Activated T-helper 1 cell treated with Interleukin-2 at 50 U/mL for 16 hours (primary cell): ENCODE results near the gene NEK5.
"Not testable (repeated sequence)": the region's sequence is repeated elsewhere in the genome, so short reads cannot be mapped to it uniquely, and the experiment has no call there.

Experiments used
- DNase-seq: peaks from one replicate; pipeline ENCODE4 v3.0.0-alpha.2; 2020; ENCODE audit warnings: low read depth

NEK5 gene

GRCh38 chr13:52128714-52129700 is at the start of gene NEK5:
Gene NEK5, minus strand, starts transcription at chr13:52129073. Its CDS starts 1,591 bp downstream, at chr13:52127482.
- DNase-seq = peak; percentile 25

GRCh38 chr13:52177276-52177675 is 48.4 kb upstream of the NEK5 start:
- DNase-seq = no peak

- DNase-seq = not testable (repeated sequence)
These were observed 45.1 kb upstream of the NEK5 start for GRCh38 chr13:52173970-52174369.

- no peak for DNase-seq
These were observed 44.5 kb upstream of the NEK5 start for GRCh38 chr13:52173373-52173772.

- not testable (repeated sequence) for DNase-seq
These were observed 42.8 kb upstream of the NEK5 start for GRCh38 chr13:52171686-52172085.

- DNase-seq = not testable (repeated sequence)
These were observed 42.0 kb upstream of the NEK5 start for GRCh38 chr13:52170828-52171391.

- no peak for DNase-seq
These were observed 41.0 kb upstream of the NEK5 start for GRCh38 chr13:52169839-52170238.

GRCh38 chr13:52165411-52165810 is 36.5 kb upstream of the NEK5 start:
- no peak for DNase-seq

- no peak for DNase-seq
These were observed 36.1 kb upstream of the NEK5 start for GRCh38 chr13:52164989-52165388.

GRCh38 chr13:52163878-52164277 is 35.0 kb upstream of the NEK5 start:
- DNase-seq = not testable (repeated sequence)

- no peak for DNase-seq
These were observed 33.6 kb upstream of the NEK5 start for GRCh38 chr13:52162279-52163101.

GRCh38 chr13:52161181-52161646 is 32.3 kb upstream of the NEK5 start:
- no peak for DNase-seq

GRCh38 chr13:52160506-52160905 is 31.6 kb upstream of the NEK5 start:
- DNase-seq = no peak

GRCh38 chr13:52160053-52160452 is 31.2 kb upstream of the NEK5 start:
- no peak for DNase-seq

- peak; percentile 45 for DNase-seq
These were observed 30.5 kb upstream of the NEK5 start, which contains the start of gene NEK3 for GRCh38 chr13:52159159-52159982. Gene NEK3, minus strand, starts transcription at chr13:52159597. Its CDS starts 3,406 bp downstream, at chr13:52156191.

GRCh38 chr13:52158629-52159158 is 29.8 kb upstream of the NEK5 start:
- DNase-seq = no peak

GRCh38 chr13:52156724-52157261 is 27.9 kb upstream of the NEK5 start:
- no peak for DNase-seq

GRCh38 chr13:52155177-52155576 is 26.3 kb upstream of the NEK5 start:
- no peak for DNase-seq

- DNase-seq = no peak
These were observed 18.4 kb upstream of the NEK5 start for GRCh38 chr13:52147225-52147624.

- DNase-seq = no peak
These were observed 12.4 kb upstream of the NEK5 start for GRCh38 chr13:52141299-52141698.

- DNase-seq = no peak
These were observed 8.6 kb upstream of the NEK5 start for GRCh38 chr13:52137489-52137888.
